ENCODE data around the gene KIFC1. TPM values are rescaled to one million over a fixed set of nuclear protein-coding genes. Genes with fewer than 3 reads are reported as not detected.
"Not testable (repeated sequence)": the region's sequence is repeated elsewhere in the genome, so short reads cannot be mapped to it uniquely, and the experiment has no call there.

Gene KIFC1
- total RNA-seq, 2 experiments from 2014 or later, result 107 TPM

DNA sequence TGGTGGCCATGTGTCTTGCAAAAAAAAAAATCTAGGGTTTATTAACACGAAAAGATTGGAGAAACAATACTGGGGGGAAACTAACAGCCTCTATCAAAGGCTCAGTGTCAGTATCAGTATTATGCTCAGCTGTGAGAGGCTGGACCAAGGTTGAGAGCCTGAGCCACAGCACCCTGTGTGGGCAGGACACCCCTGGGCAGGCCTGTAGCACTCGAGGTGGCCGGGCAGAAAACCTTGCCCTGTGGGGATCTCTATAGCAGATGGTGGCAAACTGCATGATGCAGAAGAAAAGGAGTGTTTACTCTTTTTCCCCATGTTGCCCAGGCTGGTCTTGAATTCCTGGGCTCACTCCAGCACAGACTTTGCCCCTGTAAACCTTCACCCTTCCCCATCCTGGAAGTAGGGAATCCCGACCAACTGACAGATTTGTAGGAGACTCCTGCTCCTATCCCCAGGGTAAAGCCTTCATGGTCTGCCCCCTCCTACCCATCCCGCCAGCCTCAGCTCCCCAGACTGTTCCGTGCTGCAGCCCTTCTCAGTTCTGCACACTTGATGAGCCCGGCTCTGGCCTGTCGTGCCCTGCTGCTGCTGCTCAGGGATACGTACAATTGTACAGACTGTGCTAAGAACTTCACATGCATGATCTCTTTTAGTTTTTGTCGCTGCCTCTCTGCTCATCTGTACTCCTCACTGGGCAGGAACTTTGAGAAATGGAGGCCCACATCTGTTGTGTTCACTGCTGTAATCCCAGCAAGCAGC, 8.0 kb upstream of the KIFC1 start:
- no peak for DNase-seq
- no peak overlapping the region for H3K27ac Mint-ChIP-seq
- intact Hi-C loops (cut with micrococcal nuclease), result no loop called here
- no peaks in the 10 kb centered on the region for H3K27me3 Mint-ChIP-seq (ENCODE audit: low read depth)
- H3K9me3 Mint-ChIP-seq, result no peaks in the 10 kb centered on the region
- H3K36me3 Mint-ChIP-seq (ENCODE audit: low read depth), result no peaks in the 10 kb centered on the region
- CTCF ChIA-PET, result interaction anchor here (0.6 to 0.7 kb wide), 2 partner anchors 11 to 72 kb away, joined by 4 to 6 read pairs; no protein-coding TSS in a partner anchor
- no peak overlapping the region for H3K4me3 Mint-ChIP-seq
- no peaks in the 10 kb centered on the region for H3K4me1 Mint-ChIP-seq (ENCODE audit: low read depth)

DNA sequence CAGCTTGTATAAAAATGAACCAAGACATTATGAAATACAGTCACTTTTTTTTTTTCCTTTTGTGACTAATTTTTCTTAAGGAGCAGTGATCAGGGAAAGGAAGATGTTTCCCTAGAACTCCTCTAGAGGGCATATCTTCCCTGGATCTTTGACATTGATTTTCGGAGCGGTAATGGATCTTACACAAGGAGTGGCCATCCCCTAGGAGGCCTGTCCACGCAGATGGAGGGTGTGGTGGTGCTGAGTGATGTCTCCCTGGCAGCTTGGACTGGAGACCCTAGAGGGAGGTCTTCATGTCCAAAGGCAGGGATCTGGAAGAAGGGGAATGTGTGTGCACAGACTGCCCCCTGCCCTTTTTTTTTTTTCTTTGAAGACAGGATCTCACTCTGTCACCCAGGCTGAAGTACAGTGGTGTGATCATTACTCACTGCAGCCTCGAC, 7.0 kb upstream of the KIFC1 start:
- no peak for DNase-seq
- Mint-ChIP-seq H3K4me3 (no peak overlapping the region), H3K9me3 (no peaks in the 10 kb centered on the region), H3K4me1 (ENCODE audit: low read depth) (no peaks in the 10 kb centered on the region), H3K27me3 (ENCODE audit: low read depth) (no peaks in the 10 kb centered on the region), H3K27ac (no peak overlapping the region), H3K36me3 (ENCODE audit: low read depth) (no peaks in the 10 kb centered on the region)
- intact Hi-C loops (cut with micrococcal nuclease), result no loop called here
- CTCF ChIA-PET, result interaction anchor here (0.6 kb wide), 1 partner anchor 57 kb away, joined by 3 read pairs; no protein-coding TSS in a partner anchor

DNA sequence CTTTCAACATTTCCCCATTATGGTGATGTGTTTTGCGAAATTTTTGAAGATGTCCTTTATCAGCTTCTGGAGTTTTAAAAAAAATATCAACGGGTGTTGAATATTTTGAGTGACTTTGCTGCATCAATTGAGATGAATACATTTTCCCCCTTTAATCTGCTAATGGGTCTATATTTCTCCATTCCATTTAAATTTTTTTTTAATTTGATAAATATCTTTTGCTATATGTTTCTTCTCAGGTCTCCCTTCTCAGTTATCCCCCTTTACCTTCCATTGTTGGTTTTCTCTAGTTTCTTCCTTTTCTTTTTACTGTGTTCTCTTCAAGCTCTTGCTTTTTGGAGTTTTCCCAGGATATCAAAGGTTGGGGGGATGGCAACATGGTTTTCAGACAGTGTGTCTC, 1.4 kb upstream of the KIFC1 start:
- Mint-ChIP-seq H3K9me3 (no peaks in the 10 kb centered on the region), H3K27me3 (ENCODE audit: low read depth) (no peaks in the 10 kb centered on the region), H3K4me3 (peak overlapping the region; percentile 82), H3K4me1 (ENCODE audit: low read depth) (peaks cover 33% of the 10 kb centered on the region), H3K27ac (peak overlapping the region; percentile 97), H3K36me3 (ENCODE audit: low read depth) (peaks cover 21% of the 10 kb centered on the region)
- CTCF ChIA-PET, result interaction anchor here (0.9 to 1.7 kb wide), 11 partner anchors 11 to 189 kb away, joined by 3 to 18 read pairs (median 5); partner anchors contain the start of gene CUTA
- no peak for DNase-seq
- intact Hi-C loops (cut with micrococcal nuclease), result loop anchor here (2.0 to 5.0 kb wide), 2 partner anchors 183 to 191 kb away; partner anchors contain the start of genes BAK1 and RING1

DNA sequence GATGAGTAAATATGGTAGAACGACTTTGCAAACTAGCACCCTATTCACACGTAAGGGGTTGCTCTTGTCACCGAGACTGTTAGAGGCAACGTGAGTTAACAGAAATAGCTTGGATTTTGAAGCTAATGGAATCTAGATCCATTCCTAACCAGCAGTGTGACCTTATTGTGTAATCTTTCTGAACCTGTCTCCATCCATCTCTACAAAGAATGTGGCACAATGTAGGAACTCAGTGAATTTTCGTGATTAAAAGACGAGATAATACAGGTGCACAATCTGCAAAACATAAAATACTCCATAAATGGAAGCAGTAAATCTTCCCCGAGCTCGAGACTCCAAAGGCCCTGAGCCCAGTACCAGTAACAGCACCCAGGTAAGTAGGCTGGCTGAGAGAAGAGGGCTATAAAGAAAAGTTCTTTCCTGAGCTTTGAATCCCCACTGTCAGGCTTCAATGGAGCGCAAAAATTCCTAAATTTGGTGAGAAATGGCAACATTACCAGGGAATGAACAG, 801 bp upstream of the KIFC1 start:
- CTCF ChIA-PET, result interaction anchor here (0.6 to 1.7 kb wide), 20 partner anchors 10 to 311 kb away, joined by 3 to 18 read pairs (median 3); partner anchors contain the start of gene CUTA

DNA sequence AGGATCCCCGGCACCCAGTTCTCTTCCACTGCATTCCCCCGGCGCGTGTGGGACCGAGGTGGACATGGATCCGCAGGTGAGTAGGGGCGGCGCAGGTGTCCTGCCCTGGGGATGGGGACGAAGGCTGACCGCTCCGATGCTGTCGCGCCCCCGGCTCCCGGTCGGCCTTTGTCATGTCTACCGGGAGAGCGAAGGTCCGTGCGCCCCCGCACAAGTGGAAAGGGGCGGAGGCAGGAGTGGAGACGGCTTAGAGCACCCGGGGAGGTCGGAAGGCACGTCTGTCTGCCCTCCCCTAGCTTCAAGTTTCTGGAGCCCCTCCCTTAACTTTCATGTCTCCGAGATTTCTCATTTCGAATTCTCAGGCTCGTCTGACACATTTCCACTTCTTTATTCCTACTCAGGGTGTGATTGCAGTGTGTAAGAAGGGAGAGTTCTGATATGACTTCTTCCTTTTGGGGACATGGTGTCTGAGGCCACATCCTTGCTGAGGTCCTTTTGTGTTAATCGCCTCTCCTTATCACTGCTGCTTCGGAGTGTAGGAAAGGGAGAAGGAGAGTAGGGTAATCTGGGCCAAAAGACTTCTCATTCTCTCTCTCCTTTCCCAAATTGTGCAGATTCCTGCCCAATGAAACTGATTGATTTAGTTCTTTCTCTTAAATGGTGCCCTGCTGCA, 435 bp downstream of the KIFC1 start:
- H3K9me3 Mint-ChIP-seq, result no peaks in the 10 kb centered on the region
- H3K4me1 Mint-ChIP-seq (ENCODE audit: low read depth), result peaks cover 41% of the 10 kb centered on the region
- peak; percentile 72 for DNase-seq
- CTCF ChIA-PET, result interaction anchor here (0.6 to 1.0 kb wide), 3 partner anchors 15 to 63 kb away, joined by 3 read pairs; no protein-coding TSS in a partner anchor
- peak overlapping the region; percentile 82 for H3K4me3 Mint-ChIP-seq
- intact Hi-C loops (cut with micrococcal nuclease), result loop anchor here (1.0 to 5.0 kb wide), 13 partner anchors 18 to 319 kb away; partner anchors contain the start of genes BAK1, CUTA, ITPR3 and RING1
- H3K27me3 Mint-ChIP-seq (ENCODE audit: low read depth), result no peaks in the 10 kb centered on the region
- peaks cover 22% of the 10 kb centered on the region for H3K36me3 Mint-ChIP-seq (ENCODE audit: low read depth)
- H3K27ac Mint-ChIP-seq, result peak overlapping the region; percentile 97

More for the DNA sequence above, 801 bp upstream of the KIFC1 start:
- H3K36me3 Mint-ChIP-seq (ENCODE audit: low read depth), result peaks cover 22% of the 10 kb centered on the region
- intact Hi-C loops (cut with micrococcal nuclease), result loop anchor here (1.0 to 5.0 kb wide), 12 partner anchors 19 to 320 kb away; partner anchors contain the start of genes BAK1, CUTA, RING1 and RPS18
- DNase-seq, result no peak
- H3K9me3 Mint-ChIP-seq, result no peaks in the 10 kb centered on the region
- H3K27me3 Mint-ChIP-seq (ENCODE audit: low read depth), result no peaks in the 10 kb centered on the region
- H3K4me3 Mint-ChIP-seq, result peak overlapping the region; percentile 82
- peak overlapping the region; percentile 97 for H3K27ac Mint-ChIP-seq
- peaks cover 37% of the 10 kb centered on the region for H3K4me1 Mint-ChIP-seq (ENCODE audit: low read depth)

DNA sequence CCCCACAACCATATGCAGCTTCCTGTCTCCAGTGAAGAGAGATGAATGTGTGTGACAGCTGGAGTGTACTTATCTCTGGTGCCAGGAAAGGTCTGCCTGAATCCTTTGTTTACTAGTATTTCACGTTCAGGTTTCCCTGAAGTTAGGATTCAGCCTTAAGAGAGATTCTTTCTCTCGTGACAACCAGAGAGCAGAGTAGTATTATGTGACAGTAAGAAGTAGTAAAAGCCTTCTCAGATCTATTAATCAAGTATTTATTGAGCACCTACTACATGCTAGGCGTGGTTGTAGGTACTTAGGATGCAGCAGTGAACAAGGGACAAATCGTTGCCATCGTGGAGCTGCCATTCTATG, 949 bp downstream of the KIFC1 start:
- Mint-ChIP-seq H3K36me3 (ENCODE audit: low read depth) (peaks cover 25% of the 10 kb centered on the region), H3K27me3 (ENCODE audit: low read depth) (no peaks in the 10 kb centered on the region), H3K27ac (peak overlapping the region; percentile 97), H3K4me3 (peak overlapping the region; percentile 82), H3K9me3 (no peaks in the 10 kb centered on the region), H3K4me1 (ENCODE audit: low read depth) (peaks cover 41% of the 10 kb centered on the region)
- no peak for DNase-seq
- intact Hi-C loops (cut with micrococcal nuclease), result loop anchor here (1.0 to 5.0 kb wide), 2 partner anchors 185 to 229 kb away; partner anchors contain the start of genes ITPR3 and RING1
- CTCF ChIA-PET, result interaction anchor here (0.8 to 1.0 kb wide), 2 partner anchors 14 to 34 kb away, joined by 3 read pairs; no protein-coding TSS in a partner anchor

DNA sequence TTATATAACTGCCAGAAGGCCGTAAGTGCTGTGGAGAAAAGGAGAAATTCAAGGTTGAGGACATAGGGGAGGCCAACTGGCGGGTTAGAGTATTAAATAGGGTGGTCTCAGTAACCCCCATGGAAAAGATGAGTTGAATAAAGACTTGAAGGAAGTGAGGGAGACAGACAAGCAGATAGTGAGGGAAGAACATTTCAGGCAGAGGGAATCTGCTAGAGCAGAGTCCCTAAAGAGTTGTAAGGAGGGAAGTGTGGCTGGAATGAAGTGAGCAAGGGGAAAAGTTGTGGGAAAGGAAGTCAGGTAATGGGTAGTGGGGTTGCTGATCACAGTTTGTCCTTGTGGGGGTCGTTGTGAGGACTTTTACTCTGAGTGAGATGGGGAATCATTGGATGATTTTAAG, 1.4 kb downstream of the KIFC1 start:
- Mint-ChIP-seq H3K4me1 (ENCODE audit: low read depth) (peaks cover 41% of the 10 kb centered on the region), H3K9me3 (no peaks in the 10 kb centered on the region), H3K36me3 (ENCODE audit: low read depth) (peaks cover 29% of the 10 kb centered on the region), H3K27me3 (ENCODE audit: low read depth) (no peaks in the 10 kb centered on the region), H3K4me3 (peak overlapping the region; percentile 82), H3K27ac (no peak overlapping the region)
- DNase-seq, result no peak
- CTCF ChIA-PET, result interaction anchor here (1.0 kb wide), 1 partner anchor 14 kb away, joined by 3 read pairs; no protein-coding TSS in a partner anchor
- intact Hi-C loops (cut with micrococcal nuclease), result loop anchor here (1.0 to 5.0 kb wide), 2 partner anchors 186 to 228 kb away; partner anchors contain the start of genes ITPR3 and RING1

DNA sequence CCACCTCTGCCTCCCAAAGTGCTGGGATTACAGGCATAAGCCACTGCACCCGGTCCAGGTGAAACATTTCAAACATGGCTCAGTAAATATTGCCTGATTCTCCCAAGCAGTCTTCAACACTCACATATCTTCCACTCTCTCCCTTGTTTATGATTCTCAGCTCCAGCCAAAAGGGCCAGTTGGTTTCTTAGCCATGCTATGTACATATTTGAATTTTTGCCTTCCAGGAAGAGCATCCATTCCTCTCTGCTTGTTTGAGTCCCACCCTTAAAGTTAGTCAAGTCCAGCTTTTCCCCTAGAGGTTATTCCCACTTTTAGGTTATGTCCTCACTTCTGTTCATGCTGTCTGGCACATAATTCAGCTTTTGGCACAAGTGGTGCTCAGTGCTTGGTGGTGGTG, 5.9 kb downstream of the KIFC1 start:
- CTCF ChIA-PET, result interaction anchor here (0.6 kb wide), 1 partner anchor 80 kb away, joined by 4 read pairs; the partner anchor contains the start of gene ZBTB22
- intact Hi-C loops (cut with micrococcal nuclease), result no loop called here
- Mint-ChIP-seq H3K9me3 (no peaks in the 10 kb centered on the region), H3K4me3 (no peak overlapping the region), H3K36me3 (ENCODE audit: low read depth) (peaks cover 47% of the 10 kb centered on the region), H3K27ac (no peak overlapping the region), H3K4me1 (ENCODE audit: low read depth) (peaks cover 27% of the 10 kb centered on the region), H3K27me3 (ENCODE audit: low read depth) (no peaks in the 10 kb centered on the region)
- no peak for DNase-seq

DNA sequence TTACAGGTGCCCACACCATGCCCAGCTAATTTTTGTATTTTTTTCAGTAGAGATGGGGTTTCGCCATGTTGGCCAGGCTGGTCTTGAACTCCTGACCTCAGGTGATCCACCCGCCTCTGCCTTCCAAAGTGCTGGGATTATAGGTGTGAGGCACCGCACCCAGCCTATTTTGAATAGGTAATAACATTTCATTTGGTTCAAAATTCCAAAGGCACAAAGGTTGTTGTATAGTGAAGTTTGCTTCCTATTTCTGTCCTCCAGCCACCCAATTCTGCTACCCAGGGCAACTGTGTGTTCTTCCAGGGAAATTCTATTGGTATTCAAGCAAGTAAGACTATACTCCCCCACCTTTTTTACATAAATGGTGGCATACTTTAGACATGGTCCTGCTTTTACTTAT, 7.0 kb downstream of the KIFC1 start:
- intact Hi-C loops (cut with micrococcal nuclease); H3K9me3 Mint-ChIP-seq; H3K4me3 Mint-ChIP-seq; H3K27ac Mint-ChIP-seq; DNase-seq; H3K27me3 Mint-ChIP-seq (ENCODE audit: low read depth); CTCF ChIA-PET: not testable (repeated sequence)
- H3K4me1 Mint-ChIP-seq (ENCODE audit: low read depth), result peaks cover 20% of the 10 kb centered on the region
- H3K36me3 Mint-ChIP-seq (ENCODE audit: low read depth), result peaks cover 48% of the 10 kb centered on the region

DNA sequence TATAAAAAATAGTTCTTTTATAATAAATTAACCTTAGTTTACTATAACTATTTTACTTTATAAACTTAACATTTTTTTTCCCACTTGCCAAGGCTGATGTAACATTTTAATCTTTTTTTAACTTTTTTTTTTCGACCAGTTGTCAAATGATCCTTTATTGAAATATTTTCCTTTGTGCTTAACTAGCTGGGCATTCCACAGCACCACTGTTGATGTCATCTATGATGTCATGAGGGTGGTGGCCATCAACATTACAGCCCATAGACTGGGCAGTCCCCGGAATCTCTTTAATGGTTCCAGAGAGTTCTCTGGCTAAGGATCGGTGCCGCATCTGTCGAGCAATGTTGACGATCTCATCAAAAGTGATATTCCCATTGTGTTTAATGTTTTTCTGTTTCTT, 8.3 kb downstream of the KIFC1 start:
- Mint-ChIP-seq H3K36me3 (ENCODE audit: low read depth) (peaks cover 52% of the 10 kb centered on the region), H3K4me1 (ENCODE audit: low read depth) (peaks cover 11% of the 10 kb centered on the region)
- H3K27ac Mint-ChIP-seq; intact Hi-C loops (cut with micrococcal nuclease); H3K27me3 Mint-ChIP-seq (ENCODE audit: low read depth); CTCF ChIA-PET; DNase-seq; H3K4me3 Mint-ChIP-seq; H3K9me3 Mint-ChIP-seq: not testable (repeated sequence)

DNA sequence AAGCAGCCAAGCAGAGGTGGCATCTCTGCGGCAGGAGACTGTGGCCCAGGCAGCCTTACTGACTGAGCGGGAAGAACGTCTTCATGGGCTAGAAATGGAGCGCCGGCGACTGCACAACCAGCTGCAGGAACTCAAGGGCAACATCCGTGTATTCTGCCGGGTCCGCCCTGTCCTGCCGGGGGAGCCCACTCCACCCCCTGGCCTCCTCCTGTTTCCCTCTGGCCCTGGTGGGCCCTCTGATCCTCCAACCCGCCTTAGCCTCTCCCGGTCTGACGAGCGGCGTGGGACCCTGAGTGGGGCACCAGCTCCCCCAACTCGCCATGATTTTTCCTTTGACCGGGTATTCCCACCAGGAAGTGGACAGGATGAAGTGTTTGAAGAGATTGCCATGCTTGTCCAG, 13.3 kb downstream of the KIFC1 start:
- no peak for DNase-seq
- Mint-ChIP-seq H3K27me3 (ENCODE audit: low read depth) (no peaks in the 10 kb centered on the region), H3K9me3 (no peaks in the 10 kb centered on the region), H3K27ac (no peak overlapping the region), H3K36me3 (ENCODE audit: low read depth) (peaks cover 55% of the 10 kb centered on the region), H3K4me3 (no peak overlapping the region), H3K4me1 (ENCODE audit: low read depth) (peaks cover 6% of the 10 kb centered on the region)
- intact Hi-C loops (cut with micrococcal nuclease), result no loop called here
- CTCF ChIA-PET, result no interaction called here

DNA sequence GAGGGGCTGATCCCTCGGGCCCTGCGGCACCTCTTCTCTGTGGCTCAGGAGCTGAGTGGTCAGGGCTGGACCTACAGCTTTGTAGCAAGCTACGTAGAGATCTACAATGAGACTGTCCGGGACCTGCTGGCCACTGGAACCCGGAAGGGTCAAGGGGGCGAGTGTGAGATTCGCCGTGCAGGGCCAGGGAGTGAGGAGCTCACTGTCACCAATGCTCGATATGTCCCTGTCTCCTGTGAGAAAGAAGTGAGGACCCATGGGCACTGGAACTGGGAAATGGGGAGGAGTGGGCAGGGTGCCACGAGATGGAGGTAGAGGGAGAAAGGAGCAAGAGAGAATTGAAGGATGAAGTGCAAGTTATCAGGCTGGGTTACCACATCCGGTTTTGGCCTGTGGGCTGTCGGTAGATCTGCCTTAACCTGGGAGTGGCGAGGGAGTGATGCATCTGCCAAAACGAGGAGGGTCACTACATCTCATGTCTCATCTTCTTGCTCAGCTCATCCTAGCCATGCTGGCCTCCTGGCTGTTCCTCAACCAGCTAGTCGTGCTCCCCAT, 13.8 kb downstream of the KIFC1 start:
- intact Hi-C loops (cut with micrococcal nuclease), result no loop called here
- Mint-ChIP-seq H3K9me3 (no peaks in the 10 kb centered on the region), H3K36me3 (ENCODE audit: low read depth) (peaks cover 53% of the 10 kb centered on the region), H3K4me3 (no peak overlapping the region), H3K27me3 (ENCODE audit: low read depth) (no peaks in the 10 kb centered on the region), H3K27ac (no peak overlapping the region), H3K4me1 (ENCODE audit: low read depth) (peaks cover 8% of the 10 kb centered on the region)
- CTCF ChIA-PET, result no interaction called here
- peak; percentile 15 for DNase-seq

All from activated naive CD4-positive, alpha-beta T cell treated with anti-CD3 and anti-CD28 coated beads for 36 hours (primary cell).